T-helper 9 cell (primary cell): ENCODE results near the gene CACNA2D3.
"Not testable (repeated sequence)": the region's sequence is repeated elsewhere in the genome, so short reads cannot be mapped to it uniquely, and the experiment has no call there.

ENCODE experiments used
- DNase-seq: peaks from one replicate; pipeline ENCODE4 v3.0.0-alpha.2; 2020

Gene CACNA2D3

GRCh38 chr3:54949491-54950044 lies 827.2 kb downstream of the CACNA2D3 start:
- DNase-seq = no peak

- no peak for DNase-seq
These were observed 828.1 kb downstream of the CACNA2D3 start for GRCh38 chr3:54950391-54951003.

- no peak for DNase-seq
These were observed 829.1 kb downstream of the CACNA2D3 start for GRCh38 chr3:54951405-54951804.

DNA sequence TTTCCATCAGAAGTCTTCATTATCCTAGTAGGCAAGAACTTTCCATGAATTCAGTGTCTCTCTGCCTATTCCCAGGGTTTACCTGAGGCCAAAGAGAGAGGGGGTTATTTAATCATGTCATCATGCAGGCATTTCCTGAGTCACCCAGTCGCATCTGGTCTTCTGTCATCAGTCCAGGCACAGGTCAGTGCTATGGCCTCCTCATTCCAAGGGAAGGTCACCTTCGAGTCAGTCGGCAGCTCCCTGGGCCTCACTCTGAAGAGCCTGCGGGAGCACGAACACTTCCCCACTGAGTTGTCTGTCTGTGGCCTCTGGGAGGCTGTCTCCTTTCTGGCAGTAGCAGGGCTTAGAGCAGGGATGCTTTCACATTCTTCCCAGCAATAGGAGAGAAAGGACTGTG lies 831.7 kb downstream of the CACNA2D3 start:
- DNase-seq = no peak

DNA sequence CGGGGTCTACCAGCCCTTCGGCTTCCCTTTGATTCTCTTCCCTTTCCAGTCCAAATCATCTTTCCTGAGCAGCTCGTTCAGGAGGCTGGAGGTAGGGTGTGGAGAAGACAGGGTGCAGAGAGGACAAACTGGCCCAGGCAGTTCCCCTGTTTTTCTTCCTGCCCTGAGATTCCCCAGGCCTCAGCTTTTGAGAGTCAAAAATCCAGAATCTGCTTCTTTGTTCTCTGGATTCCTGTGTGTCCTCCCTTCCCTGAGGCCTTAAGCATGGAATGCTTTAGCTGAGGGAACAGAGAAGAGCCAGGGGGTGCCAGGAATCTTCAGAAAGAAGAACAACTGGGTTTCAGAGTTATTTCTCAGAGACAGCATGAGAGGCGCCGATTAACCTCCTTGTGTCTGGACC lies 832.2 kb downstream of the CACNA2D3 start:
- DNase-seq = no peak

- DNase-seq = no peak
These were observed 833.1 kb downstream of the CACNA2D3 start for GRCh38 chr3:54955496-54955895.

GRCh38 chr3:54955941-54956340 lies 833.6 kb downstream of the CACNA2D3 start:
- no peak for DNase-seq

DNA sequence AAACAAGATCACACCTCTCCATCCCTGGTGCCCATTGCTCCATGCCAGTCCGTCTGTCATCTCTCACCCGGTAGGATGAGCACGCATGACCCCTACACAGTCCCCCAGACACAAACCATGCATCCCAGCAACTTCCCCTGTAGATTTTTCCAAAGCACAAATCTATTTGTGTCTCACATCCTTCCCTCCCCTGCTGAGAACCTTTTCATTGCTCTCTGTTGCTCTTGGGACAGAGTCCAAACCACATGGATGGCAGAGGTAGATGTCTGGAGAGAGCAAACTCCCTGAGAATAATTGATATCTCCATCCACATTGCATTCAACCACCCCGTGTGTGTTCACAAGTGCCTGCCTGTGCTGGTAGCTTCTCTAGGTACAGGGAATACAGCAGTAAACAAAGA lies 835.4 kb downstream of the CACNA2D3 start:
- no peak for DNase-seq

DNA sequence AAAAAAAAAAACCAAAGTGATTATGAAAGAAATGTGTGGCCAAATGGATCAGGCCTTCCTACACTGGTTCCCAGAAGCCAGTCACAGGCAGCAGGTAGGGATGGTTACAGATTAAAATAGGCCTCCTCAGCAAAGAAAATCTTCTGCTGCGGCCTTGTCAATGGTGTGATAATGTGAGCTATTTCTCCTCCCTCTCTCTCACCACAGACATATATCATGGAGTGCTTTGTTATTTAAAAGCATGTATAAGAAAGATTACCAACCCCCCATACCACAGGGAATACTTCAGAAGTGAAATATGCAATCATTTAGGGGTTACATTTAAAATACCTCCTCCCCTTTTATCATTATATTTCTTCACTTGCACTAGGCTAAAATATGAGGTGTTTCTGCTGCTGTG lies 837.7 kb downstream of the CACNA2D3 start:
- no peak for DNase-seq

DNA sequence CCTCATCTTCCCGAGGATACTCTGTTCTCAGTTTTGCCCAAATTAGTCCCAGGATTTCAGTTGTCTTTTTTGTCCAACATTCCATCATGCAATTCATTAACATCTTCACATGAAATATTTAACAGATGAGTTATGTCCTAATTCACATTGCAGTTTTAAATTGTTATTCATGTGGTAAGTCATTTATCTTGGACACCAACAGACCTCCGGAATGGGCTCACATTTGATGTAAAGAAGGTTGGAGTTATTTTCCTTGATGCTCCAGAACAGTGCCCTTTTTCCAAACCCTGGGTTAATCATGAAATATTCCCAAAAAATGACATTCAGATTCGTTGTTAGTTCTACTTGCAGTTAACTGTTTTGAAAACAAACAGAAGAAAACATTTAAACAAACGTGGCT lies 838.3 kb downstream of the CACNA2D3 start:
- DNase-seq = no peak

DNA sequence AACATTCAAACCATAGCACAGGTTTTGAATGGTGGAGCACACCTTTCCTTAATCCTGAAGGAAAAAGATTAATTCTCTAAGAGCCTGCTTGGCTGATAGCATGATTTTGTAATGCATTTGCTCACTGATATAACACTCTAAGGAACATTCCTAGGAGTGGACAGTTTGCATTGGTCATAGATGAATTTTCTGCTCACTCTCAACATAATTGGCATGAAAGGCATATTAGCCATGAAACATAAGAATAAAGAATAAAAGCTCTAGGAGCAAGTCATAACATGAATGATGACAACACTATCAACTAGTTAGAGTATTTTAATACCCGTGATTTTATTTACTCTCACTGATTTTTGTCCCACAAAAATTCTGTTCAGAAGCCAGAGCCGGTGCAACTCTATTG lies 839.8 kb downstream of the CACNA2D3 start:
- no peak for DNase-seq

DNA sequence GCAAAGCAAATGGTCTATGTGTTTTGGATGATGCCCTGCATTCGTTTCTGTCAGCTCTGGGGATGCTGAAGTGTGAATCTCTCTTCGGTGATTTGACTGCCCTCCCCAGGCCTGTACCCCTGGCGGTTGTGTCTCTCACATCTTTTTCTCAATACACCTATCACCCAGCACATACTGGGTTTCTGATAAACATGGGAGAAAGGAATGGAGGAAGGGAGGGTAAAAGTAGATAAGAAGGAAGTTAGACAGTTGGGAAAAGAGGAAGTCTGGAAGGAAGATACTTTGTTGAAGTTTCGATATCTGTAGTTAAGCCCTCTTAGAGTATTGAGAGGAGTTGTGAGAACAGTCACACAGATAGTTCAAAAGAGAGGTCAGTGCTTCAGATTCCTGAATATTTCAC lies 841.3 kb downstream of the CACNA2D3 start:
- DNase-seq = no peak

DNA sequence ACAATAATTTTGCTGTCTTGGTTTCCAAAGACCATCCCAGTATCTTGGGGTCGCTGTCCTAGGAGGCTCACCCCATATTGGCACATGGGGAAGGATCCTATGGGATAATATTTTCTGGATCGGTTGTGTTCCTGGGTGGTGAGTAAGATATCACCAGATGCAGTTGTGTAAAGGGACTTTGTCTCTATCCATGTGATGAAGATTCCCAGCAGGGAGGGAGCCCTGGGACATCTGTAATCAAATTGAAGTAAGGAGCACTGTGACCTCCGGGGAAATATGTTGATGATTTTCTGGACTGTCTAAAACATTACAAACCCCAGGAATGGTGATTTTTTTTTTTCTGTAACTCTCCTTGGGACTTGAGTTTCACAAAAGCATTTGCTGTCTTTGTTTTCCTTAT lies 841.7 kb downstream of the CACNA2D3 start:
- no peak for DNase-seq

DNA sequence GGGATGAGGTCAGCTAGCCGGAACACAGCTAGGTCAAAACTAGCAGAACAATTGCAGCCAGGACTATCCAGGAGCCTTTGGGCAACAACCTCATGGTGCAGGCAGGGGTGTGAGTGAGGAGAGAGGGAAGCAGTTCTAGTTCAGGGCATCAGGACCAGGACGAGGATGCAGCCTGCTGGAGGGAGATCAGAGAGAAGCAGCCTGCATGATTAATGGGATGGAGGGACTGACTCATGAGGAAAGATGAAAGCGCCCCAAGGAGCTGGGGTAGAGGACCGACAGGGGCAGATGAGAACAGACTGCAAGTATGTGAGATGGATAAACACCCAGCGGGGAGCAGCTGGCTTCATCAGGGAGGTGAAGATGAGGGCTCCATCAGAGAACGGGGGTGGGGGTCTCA lies 843.4 kb downstream of the CACNA2D3 start:
- no peak for DNase-seq

DNA sequence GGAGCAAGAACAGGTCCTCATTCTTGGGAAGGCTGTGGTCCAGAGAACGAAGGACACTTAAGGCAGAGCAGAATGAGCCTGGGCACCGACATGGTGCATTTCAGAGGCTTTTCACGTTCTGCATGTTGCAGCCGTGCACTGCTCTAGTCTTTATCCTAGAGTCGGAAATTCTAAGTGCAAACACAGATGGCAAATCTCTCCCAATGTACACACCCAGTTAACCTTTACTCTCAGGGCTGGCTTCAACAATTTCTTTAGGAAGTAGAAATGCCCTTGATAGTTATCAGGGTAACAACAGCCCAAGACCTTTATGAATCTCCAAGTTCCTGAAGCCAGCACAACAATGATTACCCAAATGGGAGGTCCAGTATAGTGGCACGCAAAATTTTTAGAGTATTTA lies 844.6 kb downstream of the CACNA2D3 start:
- DNase-seq = no peak

- DNase-seq = no peak
These were observed 845.4 kb downstream of the CACNA2D3 start for GRCh38 chr3:54967731-54968161.

DNA sequence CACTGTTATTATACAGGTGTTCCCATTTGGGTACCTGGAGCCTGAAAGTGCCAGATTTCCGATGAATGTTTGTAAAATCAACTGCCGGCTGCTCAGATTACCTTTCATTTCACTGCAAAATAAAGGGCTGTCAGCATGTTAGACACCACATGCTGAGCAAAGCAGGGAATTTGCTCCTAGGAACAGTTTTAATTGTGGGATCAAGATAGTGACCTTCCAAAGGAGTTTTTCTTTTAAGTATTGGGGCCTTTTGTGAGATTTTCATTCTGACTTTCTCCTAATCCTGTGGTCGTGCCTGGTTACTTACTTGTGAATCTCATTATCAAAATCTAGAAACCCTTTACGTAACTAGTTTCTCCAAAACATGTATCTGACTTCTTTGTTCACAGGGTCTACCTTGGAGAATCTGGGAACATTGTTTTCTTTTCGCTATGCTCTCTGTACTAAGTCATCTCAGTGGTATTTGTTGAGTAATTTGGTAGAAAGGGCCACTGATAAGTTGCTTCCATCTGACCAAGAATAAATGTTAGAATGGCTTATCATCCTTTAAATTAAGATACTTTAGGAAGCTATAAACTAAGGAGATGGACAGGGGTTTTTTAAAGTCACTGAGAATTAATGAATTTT lies 846.3 kb downstream of the CACNA2D3 start:
- DNase-seq = no peak

GRCh38 chr3:54969652-54970051 lies 847.3 kb downstream of the CACNA2D3 start:
- DNase-seq = no peak

GRCh38 chr3:54970895-54971294 lies 848.5 kb downstream of the CACNA2D3 start:
- no peak for DNase-seq

DNA sequence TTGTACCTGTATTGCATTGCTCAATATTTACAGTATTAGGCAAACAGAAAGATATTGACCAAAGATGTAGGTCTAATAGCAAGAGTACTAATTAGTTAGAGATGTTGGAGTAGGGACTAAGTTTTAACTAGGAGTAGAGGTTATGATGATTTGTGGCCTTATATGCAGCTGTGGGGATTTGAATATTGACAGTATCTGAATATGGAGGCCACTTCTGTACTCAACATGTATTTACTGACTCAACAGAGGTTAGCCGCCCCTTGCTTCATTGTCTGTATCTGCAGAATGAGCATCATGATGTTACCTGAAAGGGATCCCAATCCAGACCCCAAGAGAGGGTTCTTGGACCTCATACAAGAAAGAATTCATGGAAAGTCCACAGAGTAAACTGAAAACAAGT lies 855.1 kb downstream of the CACNA2D3 start:
- no peak for DNase-seq

GRCh38 chr3:54977946-54978345 lies 855.6 kb downstream of the CACNA2D3 start:
- DNase-seq = not testable (repeated sequence)

DNA sequence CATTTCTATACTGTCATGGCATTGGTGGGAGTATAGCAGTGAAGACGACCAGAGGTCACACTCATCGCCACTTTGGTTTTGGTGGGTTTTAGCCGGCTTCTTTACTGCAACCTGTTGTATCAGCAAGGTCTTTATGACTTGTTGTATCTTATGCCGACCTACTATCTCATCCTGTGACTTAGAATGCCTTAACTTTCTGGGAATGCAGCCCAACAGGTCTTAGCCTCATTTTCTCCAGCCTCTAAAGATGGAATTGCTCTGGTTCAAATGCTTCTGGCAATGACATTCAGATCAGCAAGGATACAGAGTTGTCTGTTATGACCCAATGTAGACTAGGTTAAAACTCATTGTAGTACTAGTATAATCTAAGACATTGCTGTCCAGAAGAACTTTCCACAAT lies 860.5 kb downstream of the CACNA2D3 start:
- DNase-seq = no peak

- DNase-seq = no peak
These were observed 861.1 kb downstream of the CACNA2D3 start for GRCh38 chr3:54983266-54984099.

- no peak for DNase-seq
These were observed 863.5 kb downstream of the CACNA2D3 start for GRCh38 chr3:54985856-54986255.
